Measurements from ENCODE around the gene CSNK1E. TPM values are rescaled to one million over a fixed set of nuclear protein-coding genes. Genes with fewer than 3 reads are reported as not detected.

CSNK1E gene
- total RNA-seq, 1 donor from 2014 or later, result 176 TPM

DNA sequence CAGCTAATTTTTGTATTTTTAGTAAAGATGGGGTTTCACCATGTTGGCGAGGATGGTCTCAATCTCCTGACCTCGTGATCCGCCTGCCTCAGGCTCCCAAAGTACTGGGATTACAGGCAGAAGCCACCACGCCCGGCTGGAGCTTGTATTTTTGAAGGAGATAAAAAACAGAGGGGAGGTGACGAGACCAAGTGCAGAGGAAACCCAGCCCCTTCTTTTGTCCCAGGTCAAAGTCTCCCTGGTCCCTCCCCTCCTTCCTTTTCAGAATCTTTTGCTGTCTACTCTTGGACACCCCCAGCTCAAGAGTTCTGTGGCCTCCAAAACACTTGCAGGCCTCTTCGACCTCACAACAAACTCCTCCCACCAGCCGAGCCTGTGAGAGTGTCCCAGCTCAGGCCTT is 32.2 kb downstream of the CSNK1E start:
- Mint-ChIP-seq H3K4me1 (ENCODE audit: unreplicated experiment) (peaks cover 19% of the 10 kb centered on the region), H3K4me3 (ENCODE audit: unreplicated experiment) (no peak overlapping the region), H3K9me3 (ENCODE audit: unreplicated experiment) (no peaks in the 10 kb centered on the region), H3K36me3 (ENCODE audit: unreplicated experiment) (peaks cover 6% of the 10 kb centered on the region), H3K27ac (ENCODE audit: unreplicated experiment) (peak overlapping the region; percentile 35), H3K27me3 (ENCODE audit: unreplicated experiment) (no peaks in the 10 kb centered on the region)
- DNase-seq (ENCODE audit: extremely low spot score, unreplicated experiment), result no peak
- TF ChIP-seq, protein P1, sequence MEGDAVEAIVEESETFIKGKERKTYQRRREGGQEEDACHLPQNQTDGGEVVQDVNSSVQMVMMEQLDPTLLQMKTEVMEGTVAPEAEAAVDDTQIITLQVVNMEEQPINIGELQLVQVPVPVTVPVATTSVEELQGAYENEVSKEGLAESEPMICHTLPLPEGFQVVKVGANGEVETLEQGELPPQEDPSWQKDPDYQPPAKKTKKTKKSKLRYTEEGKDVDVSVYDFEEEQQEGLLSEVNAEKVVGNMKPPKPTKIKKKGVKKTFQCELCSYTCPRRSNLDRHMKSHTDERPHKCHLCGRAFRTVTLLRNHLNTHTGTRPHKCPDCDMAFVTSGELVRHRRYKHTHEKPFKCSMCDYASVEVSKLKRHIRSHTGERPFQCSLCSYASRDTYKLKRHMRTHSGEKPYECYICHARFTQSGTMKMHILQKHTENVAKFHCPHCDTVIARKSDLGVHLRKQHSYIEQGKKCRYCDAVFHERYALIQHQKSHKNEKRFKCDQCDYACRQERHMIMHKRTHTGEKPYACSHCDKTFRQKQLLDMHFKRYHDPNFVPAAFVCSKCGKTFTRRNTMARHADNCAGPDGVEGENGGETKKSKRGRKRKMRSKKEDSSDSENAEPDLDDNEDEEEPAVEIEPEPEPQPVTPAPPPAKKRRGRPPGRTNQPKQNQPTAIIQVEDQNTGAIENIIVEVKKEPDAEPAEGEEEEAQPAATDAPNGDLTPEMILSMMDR (IDR thresholded peaks at IDR 0.05), result no peak

DNA sequence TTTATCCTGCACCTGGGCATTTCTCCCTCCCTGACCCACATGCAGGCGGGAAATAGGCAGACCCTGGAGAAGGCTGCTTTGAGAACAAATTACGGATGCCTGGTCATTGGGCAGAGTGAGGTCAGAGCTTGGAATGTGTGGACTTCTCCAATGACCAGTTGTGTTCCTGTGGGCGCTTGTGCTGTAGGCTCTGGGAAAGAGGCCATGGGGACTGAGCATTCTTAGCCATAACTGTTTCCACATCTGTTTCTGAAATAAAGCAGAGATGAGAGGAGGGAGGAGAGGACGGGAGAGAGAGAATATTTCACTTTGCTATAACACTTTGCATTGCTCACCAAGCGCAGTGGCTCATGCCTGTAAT is 33.2 kb downstream of the CSNK1E start:
- Mint-ChIP-seq H3K27me3 (ENCODE audit: unreplicated experiment) (no peaks in the 10 kb centered on the region), H3K9me3 (ENCODE audit: unreplicated experiment) (no peaks in the 10 kb centered on the region), H3K4me1 (ENCODE audit: unreplicated experiment) (peaks cover 19% of the 10 kb centered on the region), H3K4me3 (ENCODE audit: unreplicated experiment) (no peak overlapping the region), H3K27ac (ENCODE audit: unreplicated experiment) (peak overlapping the region; percentile 66), H3K36me3 (ENCODE audit: unreplicated experiment) (peaks cover 3% of the 10 kb centered on the region)
- no peak for DNase-seq (ENCODE audit: extremely low spot score, unreplicated experiment)
- TF ChIP-seq, protein P1 (IDR thresholded peaks at IDR 0.05), result no peak

DNA sequence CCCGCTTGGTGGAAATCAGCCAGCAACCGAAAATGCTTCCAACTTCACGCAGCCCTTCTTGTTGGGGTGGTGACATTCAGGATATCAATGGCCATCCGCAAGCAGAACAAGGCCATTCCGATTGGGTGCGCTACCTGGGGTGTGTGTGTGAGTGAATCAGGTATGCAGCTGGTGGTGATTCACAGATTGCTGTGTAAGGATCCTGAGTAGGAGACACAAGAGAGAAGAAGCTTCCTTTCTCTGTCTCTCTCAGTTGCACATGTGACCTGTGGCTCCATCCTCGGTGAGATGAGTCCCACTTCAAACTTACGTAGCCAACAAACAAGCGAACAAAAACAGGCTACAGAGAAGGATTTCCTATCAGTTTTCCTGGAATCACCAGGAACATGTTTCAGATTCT is 34.8 kb downstream of the CSNK1E start:
- DNase-seq (ENCODE audit: extremely low spot score, unreplicated experiment), result no peak
- TF ChIP-seq, protein P1 (IDR thresholded peaks at IDR 0.05), result no peak
- Mint-ChIP-seq H3K36me3 (ENCODE audit: unreplicated experiment) (no peaks in the 10 kb centered on the region), H3K9me3 (ENCODE audit: unreplicated experiment) (no peaks in the 10 kb centered on the region), H3K4me1 (ENCODE audit: unreplicated experiment) (peaks cover 19% of the 10 kb centered on the region), H3K27ac (ENCODE audit: unreplicated experiment) (no peak overlapping the region), H3K27me3 (ENCODE audit: unreplicated experiment) (no peaks in the 10 kb centered on the region), H3K4me3 (ENCODE audit: unreplicated experiment) (no peak overlapping the region)

DNA sequence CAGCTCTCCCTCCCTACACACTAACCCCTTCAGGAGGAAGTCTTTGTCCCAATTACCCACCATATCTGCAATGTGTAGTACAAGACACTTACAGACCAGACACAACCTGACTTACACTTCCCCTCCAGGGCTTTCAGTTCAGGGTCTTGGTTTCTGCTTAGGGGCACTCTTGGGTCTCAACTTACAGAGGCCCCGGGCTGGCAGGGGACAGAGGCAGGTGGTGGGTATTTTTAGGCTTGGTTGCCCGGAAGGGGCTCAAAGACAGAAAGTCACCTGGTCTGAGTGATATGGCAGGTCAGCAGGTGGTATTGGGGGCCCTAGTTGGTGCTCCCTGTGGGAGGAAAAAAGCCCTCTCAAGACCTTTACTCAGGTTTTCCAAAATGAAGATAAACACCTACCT is 41.1 kb downstream of the CSNK1E start:
- no peaks in the 10 kb centered on the region for H3K36me3 Mint-ChIP-seq (ENCODE audit: unreplicated experiment)
- TF ChIP-seq, protein P1 (IDR thresholded peaks at IDR 0.05), result no peak
- no peak overlapping the region for H3K4me3 Mint-ChIP-seq (ENCODE audit: unreplicated experiment)
- H3K9me3 Mint-ChIP-seq (ENCODE audit: unreplicated experiment), result no peaks in the 10 kb centered on the region
- no peak overlapping the region for H3K27ac Mint-ChIP-seq (ENCODE audit: unreplicated experiment)
- no peaks in the 10 kb centered on the region for H3K27me3 Mint-ChIP-seq (ENCODE audit: unreplicated experiment)
- DNase-seq (ENCODE audit: extremely low spot score, unreplicated experiment), result no peak
- peaks cover 23% of the 10 kb centered on the region for H3K4me1 Mint-ChIP-seq (ENCODE audit: unreplicated experiment)

DNA sequence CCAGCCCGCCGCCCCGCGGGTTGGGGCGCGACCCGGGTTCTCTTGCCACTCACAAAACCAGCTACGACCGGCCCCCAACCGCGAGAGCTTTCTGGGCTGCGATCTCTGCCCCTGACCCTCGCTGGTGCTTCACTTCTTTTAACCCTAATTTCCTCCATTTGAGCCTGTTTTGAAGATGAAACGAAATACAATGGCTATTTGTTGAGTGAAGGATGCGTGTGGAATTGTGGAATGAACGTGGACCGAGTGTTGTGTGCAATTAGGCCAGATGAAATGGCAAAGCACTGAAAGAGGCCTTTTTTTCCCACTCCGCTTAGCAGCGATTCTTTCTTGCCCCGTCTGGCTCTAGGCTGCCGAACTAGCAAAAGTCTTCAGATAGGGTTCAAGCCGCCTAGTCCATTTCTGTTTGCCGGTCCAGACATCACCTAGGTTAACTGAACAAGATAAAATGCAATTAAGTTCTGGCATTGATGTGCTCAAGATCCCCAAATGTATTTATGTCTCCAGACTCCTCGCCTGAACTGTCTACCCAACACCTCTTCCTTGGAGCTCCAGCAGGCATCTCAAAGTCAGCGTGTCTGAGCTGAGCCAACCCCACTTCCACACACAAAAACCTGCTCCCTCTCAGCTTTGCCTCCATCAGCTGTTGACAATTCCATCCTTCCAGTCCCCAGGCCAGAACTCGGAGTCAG is 44.0 kb downstream of the CSNK1E start:
- Mint-ChIP-seq H3K9me3 (ENCODE audit: unreplicated experiment) (no peaks in the 10 kb centered on the region), H3K4me1 (ENCODE audit: unreplicated experiment) (peaks cover 50% of the 10 kb centered on the region), H3K27me3 (ENCODE audit: unreplicated experiment) (no peaks in the 10 kb centered on the region), H3K36me3 (ENCODE audit: unreplicated experiment) (peaks cover 2% of the 10 kb centered on the region), H3K27ac (ENCODE audit: unreplicated experiment) (peak overlapping the region; percentile 96), H3K4me3 (ENCODE audit: unreplicated experiment) (peak overlapping the region; percentile 85)
- TF ChIP-seq, protein P1 (IDR thresholded peaks at IDR 0.05), result no peak
- no peak for DNase-seq (ENCODE audit: extremely low spot score, unreplicated experiment)
